Stimulated activated CD4-positive, alpha-beta T cell treated with anti-CD3 and anti-CD28 coated beads, TNF-alpha, amount 100 ng/mL, for 1 hour (primary cell): ENCODE measurements around the gene BANP.
"Not testable (repeated sequence)": the region's sequence is repeated elsewhere in the genome, so short reads cannot be mapped to it uniquely, and the experiment has no call there.

Source experiments
- DNase-seq, 3 donors: peaks; one replicate each; pipeline ENCODE4 v3.0.0-alpha.2; 2020; ENCODE audit warnings: low read depth in 3 of 3, low spot score in 1 of 3

The BANP gene

GRCh38 chr16:87992142-87992541, 40.9 kb downstream of the BANP start:
- DNase-seq, result not testable (repeated sequence)

GRCh38 chr16:87993901-87994300, 42.7 kb downstream of the BANP start:
- no peak for DNase-seq

GRCh38 chr16:87995644-87996043, 44.4 kb downstream of the BANP start:
- no peak for DNase-seq

- DNase-seq, result no peak
These were observed 46.0 kb downstream of the BANP start for GRCh38 chr16:87996962-87997880.

DNA sequence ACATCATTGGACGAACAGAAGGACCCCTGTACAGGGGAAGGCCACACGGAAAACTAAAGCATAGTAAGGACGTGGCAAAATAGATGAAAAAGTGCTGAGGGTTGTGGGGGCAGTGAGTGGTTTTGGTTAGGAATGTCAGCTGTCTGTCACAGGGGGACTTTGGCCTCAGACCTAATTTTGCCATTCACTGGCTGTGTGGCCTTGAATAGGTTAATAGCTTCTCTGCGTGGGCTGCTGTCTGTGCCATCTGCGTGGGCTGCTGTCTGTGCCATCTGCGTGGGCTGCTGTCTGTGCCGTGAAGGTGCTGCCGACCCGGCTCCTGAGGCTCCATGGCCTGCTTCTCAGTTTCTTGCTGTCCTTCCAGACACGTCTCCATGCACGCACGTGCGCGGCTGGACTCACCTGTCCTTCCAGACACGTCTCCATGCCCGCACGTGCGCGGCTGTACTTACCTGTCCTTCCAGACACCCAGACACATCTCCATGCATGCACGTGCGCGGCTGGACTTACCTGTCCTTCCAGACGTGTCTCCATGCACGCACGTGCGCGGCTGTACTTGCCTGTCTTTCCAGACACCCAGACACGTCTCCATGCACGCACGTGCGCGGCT, 47.1 kb downstream of the BANP start:
- not testable (repeated sequence) for DNase-seq

GRCh38 chr16:87998992-87999391, 47.8 kb downstream of the BANP start:
- not testable (repeated sequence) for DNase-seq

DNA sequence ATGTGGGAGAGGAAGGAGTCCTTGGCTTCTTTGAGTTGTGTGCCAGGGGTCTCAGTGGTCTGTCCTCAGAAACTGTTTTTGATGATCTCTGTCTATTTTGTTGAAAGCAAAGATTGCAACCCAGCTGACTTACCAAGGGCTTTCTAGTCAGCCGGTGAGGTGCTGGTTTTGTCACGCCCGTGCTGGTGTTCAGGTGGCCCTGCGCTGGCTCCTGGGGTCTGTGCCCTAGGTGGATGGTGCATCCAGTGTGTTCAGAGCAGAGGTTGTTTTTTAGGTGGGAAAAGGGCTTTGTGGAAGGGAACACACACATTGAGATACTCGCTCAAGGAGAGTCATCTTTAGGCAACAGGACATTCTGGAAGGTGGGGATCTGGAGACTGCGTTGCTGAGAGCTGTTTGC, 51.0 kb downstream of the BANP start:
- no peak for DNase-seq

GRCh38 chr16:88002749-88003148, 51.5 kb downstream of the BANP start:
- no peak for DNase-seq

- DNase-seq, result no peak
These were observed 52.1 kb downstream of the BANP start for GRCh38 chr16:88003316-88003715.

DNA sequence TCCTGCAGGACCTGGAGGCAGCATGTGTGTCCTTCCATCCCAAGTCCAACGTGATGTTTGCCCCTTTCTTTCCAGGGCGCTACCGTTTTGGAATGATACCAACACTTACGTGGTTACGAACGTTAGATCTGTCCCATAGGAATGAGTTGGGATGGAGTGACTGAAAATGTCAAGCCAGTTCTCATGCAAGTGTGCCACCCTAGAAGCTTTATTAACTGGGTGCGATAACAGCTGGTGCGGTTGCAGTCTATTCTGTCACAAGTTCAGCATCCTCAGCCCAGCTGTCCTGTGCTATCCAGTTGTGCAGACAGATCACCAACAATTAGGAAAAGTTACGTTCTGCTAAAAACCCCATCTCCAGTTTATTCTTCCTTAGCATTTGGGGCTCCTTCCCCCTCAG, 52.5 kb downstream of the BANP start:
- DNase-seq, result no peak

GRCh38 chr16:88004391-88004790, 53.2 kb downstream of the BANP start:
- no peak for DNase-seq

DNA sequence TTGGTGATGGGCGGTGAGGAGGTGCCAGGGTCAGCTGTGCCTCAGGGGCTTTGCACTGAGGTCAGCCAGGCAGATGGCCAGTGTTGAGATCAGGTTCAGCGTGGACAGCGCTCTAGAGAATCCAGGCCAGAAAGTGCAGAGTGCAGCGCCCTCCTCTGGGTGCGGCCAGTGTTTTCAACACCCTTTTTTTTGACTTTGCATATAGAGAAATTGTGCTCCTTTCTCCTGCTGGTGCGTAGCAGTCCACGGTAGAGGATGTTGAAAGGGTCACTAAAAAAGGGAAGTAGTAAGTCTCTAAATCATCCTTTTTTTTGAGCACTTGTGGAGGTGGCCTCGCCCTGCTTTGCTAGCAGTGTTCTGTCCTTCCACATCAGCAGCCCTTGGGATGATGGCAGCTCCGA, 53.9 kb downstream of the BANP start:
- no peak for DNase-seq

- no peak for DNase-seq
These were observed 54.7 kb downstream of the BANP start for GRCh38 chr16:88005968-88006367.

DNA sequence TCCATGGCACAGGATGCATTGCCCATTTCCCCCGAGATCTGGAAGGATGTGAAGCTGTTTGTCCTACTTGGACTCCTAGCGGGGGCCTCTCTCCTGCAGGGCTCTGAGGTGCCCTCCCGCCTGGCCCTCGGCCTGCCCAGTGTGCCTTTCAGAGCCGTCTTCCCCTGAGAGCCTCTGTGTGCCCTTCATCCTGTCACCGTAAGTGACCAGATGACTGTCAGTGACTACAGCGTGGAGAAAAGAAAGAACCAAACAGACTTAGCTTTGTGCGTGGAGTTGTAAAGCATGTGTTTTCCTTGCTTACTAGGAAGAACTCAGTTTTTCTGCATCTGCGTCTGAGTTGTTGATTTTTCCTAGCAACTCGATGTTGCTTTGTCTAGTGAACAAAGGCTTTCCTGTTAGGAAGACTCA, 56.1 kb downstream of the BANP start:
- no peak for DNase-seq

GRCh38 chr16:88008840-88009239, 57.6 kb downstream of the BANP start:
- no peak for DNase-seq

GRCh38 chr16:88009563-88010342, 58.5 kb downstream of the BANP start:
- no peak for DNase-seq

DNA sequence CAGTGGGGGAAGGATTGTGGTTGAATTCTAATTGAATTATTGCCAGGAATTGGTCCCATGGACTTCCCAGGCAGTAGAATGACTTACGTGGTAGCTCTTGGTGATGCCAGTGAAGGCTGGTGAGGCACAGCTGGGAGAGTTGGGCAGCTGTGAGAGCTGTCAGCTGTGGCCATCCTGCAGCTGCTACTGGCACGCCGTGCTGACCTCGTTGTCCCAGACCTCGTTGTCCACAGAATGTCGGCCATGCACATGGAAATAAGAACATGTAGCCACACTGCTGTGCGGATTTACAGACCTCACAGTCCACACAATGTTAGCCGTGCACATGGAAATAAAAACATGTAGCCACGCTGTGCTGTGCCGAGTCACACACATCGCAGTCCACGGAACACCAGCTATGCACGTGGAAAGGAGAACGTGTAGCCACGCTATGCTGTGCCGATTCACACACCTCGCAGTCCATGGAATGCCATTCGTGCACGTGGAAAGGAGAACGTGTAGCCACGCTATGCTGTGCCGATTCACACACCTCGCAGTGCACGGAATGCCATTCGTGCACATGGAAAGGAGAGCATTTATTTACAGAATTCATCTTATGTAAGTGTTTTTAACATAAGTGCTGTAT, 59.2 kb downstream of the BANP start:
- DNase-seq, result no peak

- DNase-seq, result no peak
These were observed 59.8 kb downstream of the BANP start for GRCh38 chr16:88010968-88011483.

DNA sequence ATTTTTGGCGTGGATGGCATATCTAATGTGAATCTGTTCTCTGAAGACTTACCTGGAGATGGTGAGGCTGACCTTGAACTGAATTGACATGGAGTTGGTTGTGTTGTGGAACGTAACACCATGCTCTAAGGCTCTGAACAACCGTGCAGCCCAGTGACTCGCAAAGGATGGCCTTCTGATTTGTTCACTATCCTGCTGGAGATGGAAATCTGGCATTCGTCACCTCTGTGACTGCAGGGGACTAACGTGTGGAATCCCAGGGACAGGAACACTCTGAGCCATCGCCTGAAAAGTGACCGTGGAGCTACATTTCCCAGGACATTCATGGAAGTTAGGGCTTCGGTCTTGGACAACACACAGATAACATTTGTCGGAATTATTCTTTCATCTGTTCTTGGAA, 61.1 kb downstream of the BANP start:
- DNase-seq, result no peak

DNA sequence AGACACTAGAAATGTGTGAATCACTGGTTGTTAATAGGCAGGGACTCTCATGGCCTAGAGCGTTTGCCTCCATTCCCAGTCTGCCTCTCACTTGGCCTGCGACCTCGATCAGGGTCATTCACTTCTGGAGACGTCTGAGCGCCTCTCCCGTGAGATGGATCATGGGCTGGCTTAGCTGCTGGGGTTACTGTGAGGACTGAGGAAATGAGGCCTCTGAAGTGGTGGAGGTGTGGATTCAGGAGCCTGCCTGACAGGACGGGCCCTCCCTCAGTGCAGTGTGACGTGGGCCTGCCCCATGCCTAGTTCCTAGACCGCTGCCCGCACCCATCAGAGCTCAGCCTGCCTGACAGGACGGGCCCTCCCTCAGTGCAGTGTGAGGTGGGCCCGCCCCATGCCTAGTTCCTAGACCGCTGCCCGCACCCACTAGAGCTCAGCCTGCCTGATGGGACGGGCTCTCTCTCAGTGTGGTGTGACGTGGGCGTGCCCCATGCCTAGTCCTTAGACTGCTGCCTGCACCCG, 61.9 kb downstream of the BANP start:
- no peak for DNase-seq

- no peak for DNase-seq
These were observed 62.6 kb downstream of the BANP start for GRCh38 chr16:88013766-88014251.
